ENCODE results near the gene TRIM26. TPM values are rescaled to one million over a fixed set of nuclear protein-coding genes. Genes with fewer than 3 reads are reported as not detected.

TRIM26 gene
- total and polyA plus RNA-seq, 2 experiments from 2014 or later, result 11.0 to 38.0 TPM

DNA sequence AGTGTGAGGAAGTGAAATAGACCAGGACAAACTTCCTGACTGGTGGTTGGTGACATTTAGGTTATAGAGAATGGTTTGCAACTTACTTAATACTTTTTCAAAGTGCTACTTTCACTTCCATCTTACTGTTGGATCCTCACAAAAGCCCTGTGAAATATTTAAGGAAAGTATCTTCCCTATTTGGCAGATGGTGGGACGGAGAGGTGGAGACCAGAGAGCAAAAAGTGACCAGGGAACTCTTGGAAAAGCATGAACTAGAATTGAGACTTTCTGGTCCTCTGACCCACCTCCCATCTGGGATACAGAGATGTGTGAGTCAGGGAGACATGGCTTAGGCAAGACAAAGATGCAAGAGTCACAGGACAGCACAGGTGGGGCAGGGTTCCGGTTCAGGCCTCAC is 55.2 kb downstream of the TRIM26 start:
- Histone ChIP-seq H3F3A (replicated peaks; ENCODE audit: low read depth) (no peaks in the 10 kb centered on the region), H3K36me3 (ENCODE audit: insufficient read depth) (no peaks in the 10 kb centered on the region), H3K79me2 (replicated peaks; ENCODE audit: insufficient read depth) (no peaks in the 10 kb centered on the region), H3K9me2 (ENCODE audit: insufficient read depth) (no peaks in the 10 kb centered on the region), H3K4me1 (ENCODE audit: insufficient read depth) (no peaks in the 10 kb centered on the region), H3K4me3 (no peak overlapping the region), H4K20me1 (replicated peaks; ENCODE audit: insufficient read depth) (no peaks in the 10 kb centered on the region), H3K27ac (ENCODE audit: low read depth) (no peak overlapping the region), H3K4me2 (no peak overlapping the region), H3K27me3 (ENCODE audit: insufficient read depth) (0 out of 2 replicates have a peak, but pooled peaks cover 11% of the 10 kb centered on the region), H2AFZ (no peak overlapping the region)
- Mint-ChIP-seq H3K9me3 (no peaks in the 10 kb centered on the region), H3K4me3 (no peak overlapping the region), H3K4me1 (no peaks in the 10 kb centered on the region), H3K27ac (no peak overlapping the region), H3K27me3 (ENCODE audit: insufficient read depth, low read depth, poor library complexity) (peaks cover 8% of the 10 kb centered on the region), H3K36me3 (ENCODE audit: low read depth) (no peaks in the 10 kb centered on the region)
- DNase-seq (ENCODE audit: low spot score) (no peak), ATAC-seq (no peak)
- no peak for TF ChIP-seq ETS1 (IDR thresholded peaks at IDR 0.05)
- TF ChIP-seq CREB1 (CRISPR knock-in tag; IDR thresholded peaks at IDR 0.05; ENCODE audit: low read depth), result no peak
- TF ChIP-seq POLR2AphosphoS5 (IDR thresholded peaks at IDR 0.05; ENCODE audit: low read depth), result no peak
- TF ChIP-seq EZH2phosphoT487 (IDR thresholded peaks at IDR 0.05; ENCODE audit: unreplicated experiment), result no peak
- TF ChIP-seq, protein P1, sequence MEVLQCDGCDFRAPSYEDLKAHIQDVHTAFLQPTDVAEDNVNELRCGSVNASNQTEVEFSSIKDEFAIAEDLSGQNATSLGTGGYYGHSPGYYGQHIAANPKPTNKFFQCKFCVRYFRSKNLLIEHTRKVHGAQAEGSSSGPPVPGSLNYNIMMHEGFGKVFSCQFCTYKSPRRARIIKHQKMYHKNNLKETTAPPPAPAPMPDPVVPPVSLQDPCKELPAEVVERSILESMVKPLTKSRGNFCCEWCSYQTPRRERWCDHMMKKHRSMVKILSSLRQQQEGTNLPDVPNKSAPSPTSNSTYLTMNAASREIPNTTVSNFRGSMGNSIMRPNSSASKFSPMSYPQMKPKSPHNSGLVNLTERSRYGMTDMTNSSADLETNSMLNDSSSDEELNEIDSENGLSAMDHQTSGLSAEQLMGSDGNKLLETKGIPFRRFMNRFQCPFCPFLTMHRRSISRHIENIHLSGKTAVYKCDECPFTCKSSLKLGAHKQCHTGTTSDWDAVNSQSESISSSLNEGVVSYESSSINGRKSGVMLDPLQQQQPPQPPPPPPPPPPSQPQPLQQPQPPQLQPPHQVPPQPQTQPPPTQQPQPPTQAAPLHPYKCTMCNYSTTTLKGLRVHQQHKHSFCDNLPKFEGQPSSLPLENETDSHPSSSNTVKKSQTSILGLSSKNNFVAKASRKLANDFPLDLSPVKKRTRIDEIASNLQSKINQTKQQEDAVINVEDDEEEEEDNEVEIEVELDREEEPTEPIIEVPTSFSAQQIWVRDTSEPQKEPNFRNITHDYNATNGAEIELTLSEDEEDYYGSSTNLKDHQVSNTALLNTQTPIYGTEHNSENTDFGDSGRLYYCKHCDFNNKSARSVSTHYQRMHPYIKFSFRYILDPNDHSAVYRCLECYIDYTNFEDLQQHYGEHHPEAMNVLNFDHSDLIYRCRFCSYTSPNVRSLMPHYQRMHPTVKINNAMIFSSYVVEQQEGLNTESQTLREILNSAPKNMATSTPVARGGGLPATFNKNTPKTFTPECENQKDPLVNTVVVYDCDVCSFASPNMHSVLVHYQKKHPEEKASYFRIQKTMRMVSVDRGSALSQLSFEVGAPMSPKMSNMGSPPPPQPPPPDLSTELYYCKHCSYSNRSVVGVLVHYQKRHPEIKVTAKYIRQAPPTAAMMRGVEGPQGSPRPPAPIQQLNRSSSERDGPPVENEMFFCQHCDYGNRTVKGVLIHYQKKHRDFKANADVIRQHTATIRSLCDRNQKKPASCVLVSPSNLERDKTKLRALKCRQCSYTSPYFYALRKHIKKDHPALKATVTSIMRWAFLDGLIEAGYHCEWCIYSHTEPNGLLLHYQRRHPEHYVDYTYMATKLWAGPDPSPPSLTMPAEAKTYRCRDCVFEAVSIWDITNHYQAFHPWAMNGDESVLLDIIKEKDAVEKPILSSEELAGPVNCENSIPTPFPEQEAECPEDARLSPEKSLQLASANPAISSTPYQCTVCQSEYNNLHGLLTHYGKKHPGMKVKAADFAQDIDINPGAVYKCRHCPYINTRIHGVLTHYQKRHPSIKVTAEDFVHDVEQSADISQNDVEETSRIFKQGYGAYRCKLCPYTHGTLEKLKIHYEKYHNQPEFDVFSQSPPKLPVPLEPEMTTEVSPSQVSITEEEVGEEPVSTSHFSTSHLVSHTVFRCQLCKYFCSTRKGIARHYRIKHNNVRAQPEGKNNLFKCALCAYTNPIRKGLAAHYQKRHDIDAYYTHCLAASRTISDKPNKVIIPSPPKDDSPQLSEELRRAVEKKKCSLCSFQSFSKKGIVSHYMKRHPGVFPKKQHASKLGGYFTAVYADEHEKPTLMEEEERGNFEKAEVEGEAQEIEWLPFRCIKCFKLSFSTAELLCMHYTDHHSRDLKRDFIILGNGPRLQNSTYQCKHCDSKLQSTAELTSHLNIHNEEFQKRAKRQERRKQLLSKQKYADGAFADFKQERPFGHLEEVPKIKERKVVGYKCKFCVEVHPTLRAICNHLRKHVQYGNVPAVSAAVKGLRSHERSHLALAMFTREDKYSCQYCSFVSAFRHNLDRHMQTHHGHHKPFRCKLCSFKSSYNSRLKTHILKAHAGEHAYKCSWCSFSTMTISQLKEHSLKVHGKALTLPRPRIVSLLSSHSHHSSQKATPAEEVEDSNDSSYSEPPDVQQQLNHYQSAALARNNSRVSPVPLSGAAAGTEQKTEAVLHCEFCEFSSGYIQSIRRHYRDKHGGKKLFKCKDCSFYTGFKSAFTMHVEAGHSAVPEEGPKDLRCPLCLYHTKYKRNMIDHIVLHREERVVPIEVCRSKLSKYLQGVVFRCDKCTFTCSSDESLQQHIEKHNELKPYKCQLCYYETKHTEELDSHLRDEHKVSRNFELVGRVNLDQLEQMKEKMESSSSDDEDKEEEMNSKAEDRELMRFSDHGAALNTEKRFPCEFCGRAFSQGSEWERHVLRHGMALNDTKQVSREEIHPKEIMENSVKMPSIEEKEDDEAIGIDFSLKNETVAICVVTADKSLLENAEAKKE (CRISPR knock-in tag; IDR thresholded peaks at IDR 0.05), result no peak
- TF ChIP-seq REST (IDR thresholded peaks at IDR 0.05; ENCODE audit: unreplicated experiment), result no peak
- TF ChIP-seq NANOG (IDR thresholded peaks at IDR 0.05; ENCODE audit: borderline replicate concordance), result no peak
- TF ChIP-seq CTCF (conservative IDR thresholded peaks at IDR 0.05; ENCODE audit: low read depth in 2 of 2), result no peak
- no peak for TF ChIP-seq STAT1 (IDR thresholded peaks at IDR 0.05; ENCODE audit: unreplicated experiment)
- no peak for TF ChIP-seq JUNB (IDR thresholded peaks at IDR 0.05; ENCODE audit: unreplicated experiment)
- no peak for TF ChIP-seq ZNF331 (CRISPR knock-in tag; IDR thresholded peaks at IDR 0.05; ENCODE audit: low read depth)
- no peak for TF ChIP-seq EZH2 (IDR thresholded peaks at IDR 0.05; ENCODE audit: low read depth, unreplicated experiment)
- TF ChIP-seq ZNF114 (CRISPR knock-in tag; IDR thresholded peaks at IDR 0.05), result no peak

Measured in GM23338 (cell line).